Measurements from ENCODE around the gene ZNF569.
A peak's percentile ranks its signal among the peaks of the same experiment; 100 is the strongest.

The ZNF569 gene

GRCh38 chr19:37466798-37467607 is at the start of gene ZNF569:
ZNF569 (minus strand) TSS chr19:37467444; CDS start chr19:37444921, 22,523 bp downstream.
- Mint-ChIP-seq H3K36me3 (peaks cover 29% of the 10 kb centered on the region), H3K4me3 (peak within 1 kb of the TSS; percentile 95)

DNA sequence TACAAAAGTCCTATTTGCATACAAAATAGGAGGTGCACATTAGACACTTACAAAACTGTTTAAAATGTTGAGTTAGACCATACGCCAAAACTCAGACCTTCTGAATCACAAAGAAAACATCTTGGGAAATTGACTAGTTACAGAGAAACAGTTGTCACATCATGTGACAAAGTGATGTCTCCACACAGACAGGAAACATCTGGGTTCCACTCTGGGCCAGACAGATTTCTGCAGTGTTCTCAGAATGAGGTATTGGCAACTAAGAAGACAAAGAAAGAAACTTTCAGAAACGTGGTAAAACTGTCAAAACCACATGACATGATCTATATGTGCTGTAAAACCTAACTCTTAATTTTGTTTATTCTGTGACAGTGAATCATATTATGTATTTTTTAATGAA is 46.2 kb upstream of the ZNF569 start:
- peaks cover 49% of the 10 kb centered on the region for H3K36me3 Mint-ChIP-seq

More at GRCh38 chr19:37466798-37467607, at the start of gene ZNF569:
- peaks cover 15% of the 10 kb centered on the region for H3K9me3 Mint-ChIP-seq
- peaks cover 38% of the 10 kb centered on the region for H3K4me1 Mint-ChIP-seq
- no peaks in the 10 kb centered on the region for H3K27me3 Mint-ChIP-seq
- H3K27ac Mint-ChIP-seq: peak within 1 kb of the TSS; percentile 93

DNA sequence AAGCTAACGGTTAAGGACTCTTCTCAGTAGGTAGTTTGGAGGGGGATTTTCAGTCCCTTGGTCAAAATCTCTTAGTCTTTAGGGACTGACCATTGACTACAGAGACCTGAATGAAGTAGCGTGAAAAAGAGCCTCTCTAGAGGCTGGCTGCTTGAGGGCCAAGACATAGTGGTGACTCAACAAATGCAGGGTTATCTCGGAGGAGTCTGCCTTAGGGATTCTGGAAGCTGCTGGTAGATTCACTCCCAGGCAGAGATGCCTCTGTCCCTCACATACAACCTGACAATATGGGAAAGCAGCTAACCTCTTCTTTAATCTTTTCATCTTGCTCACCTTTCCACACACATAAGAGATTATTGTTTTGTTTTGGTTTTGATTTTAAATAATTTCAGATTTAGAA is 44.6 kb upstream of the ZNF569 start:
- no peaks in the 10 kb centered on the region for H3K27me3 Mint-ChIP-seq
- H3K4me1 Mint-ChIP-seq: no peaks in the 10 kb centered on the region
- peaks cover 43% of the 10 kb centered on the region for H3K36me3 Mint-ChIP-seq
- no peak overlapping the region for H3K4me3 Mint-ChIP-seq
- H3K9me3 Mint-ChIP-seq: peaks cover 25% of the 10 kb centered on the region
- H3K27ac Mint-ChIP-seq: no peak overlapping the region

More for the DNA sequence above, 46.2 kb upstream of the ZNF569 start:
- Mint-ChIP-seq H3K27ac (no peak overlapping the region), H3K27me3 (no peaks in the 10 kb centered on the region), H3K4me3 (no peak overlapping the region), H3K9me3 (peaks cover 25% of the 10 kb centered on the region), H3K4me1 (no peaks in the 10 kb centered on the region)

DNA sequence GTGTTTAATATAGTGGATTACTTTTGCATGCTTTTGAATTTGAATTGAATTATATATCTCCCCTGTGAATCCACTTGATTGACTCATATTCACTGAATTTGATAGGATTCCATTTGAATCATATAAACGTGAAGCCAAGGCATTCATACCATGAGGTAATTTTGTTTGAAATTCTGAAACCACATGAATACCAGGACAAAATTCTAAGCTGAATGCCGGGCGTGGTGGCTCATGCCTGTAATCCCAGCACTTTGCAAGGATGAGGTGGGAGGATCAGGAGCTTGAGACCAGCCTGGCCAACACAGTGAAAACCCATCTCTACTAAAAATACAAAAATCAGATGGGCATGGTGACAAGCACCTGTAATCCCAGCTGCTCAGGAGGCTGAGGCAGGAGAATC is 43.9 kb upstream of the ZNF569 start:
- Mint-ChIP-seq H3K36me3 (peaks cover 40% of the 10 kb centered on the region), H3K4me3 (no peak overlapping the region), H3K27me3 (no peaks in the 10 kb centered on the region), H3K9me3 (peaks cover 25% of the 10 kb centered on the region), H3K4me1 (no peaks in the 10 kb centered on the region), H3K27ac (no peak overlapping the region)

- H3K27me3 Mint-ChIP-seq: no peaks in the 10 kb centered on the region
- H3K4me1 Mint-ChIP-seq: no peaks in the 10 kb centered on the region
- H3K9me3 Mint-ChIP-seq: peaks cover 20% of the 10 kb centered on the region
- H3K4me3 Mint-ChIP-seq: no peak overlapping the region
- H3K27ac Mint-ChIP-seq: no peak overlapping the region
- H3K36me3 Mint-ChIP-seq: peaks cover 27% of the 10 kb centered on the region
Observed at GRCh38 chr19:37507167-37507464, 39.9 kb upstream of the ZNF569 start.

- H3K27me3 Mint-ChIP-seq: no peaks in the 10 kb centered on the region
- H3K9me3 Mint-ChIP-seq: peaks cover 20% of the 10 kb centered on the region
- H3K4me3 Mint-ChIP-seq: no peak within 1 kb of the TSS
- no peak within 1 kb of the TSS for H3K27ac Mint-ChIP-seq
- H3K4me1 Mint-ChIP-seq: no peaks in the 10 kb centered on the region
- peaks cover 22% of the 10 kb centered on the region for H3K36me3 Mint-ChIP-seq
Observed at GRCh38 chr19:37506387-37507166, 39.3 kb upstream of the ZNF569 start, which contains the start of gene ZNF793. ZNF793 (plus strand) TSS chr19:37506939; CDS start chr19:37523440, 16,501 bp downstream.

- peaks cover 20% of the 10 kb centered on the region for H3K9me3 Mint-ChIP-seq
- no peaks in the 10 kb centered on the region for H3K4me1 Mint-ChIP-seq
- no peak overlapping the region for H3K4me3 Mint-ChIP-seq
- H3K36me3 Mint-ChIP-seq: peaks cover 21% of the 10 kb centered on the region
- H3K27me3 Mint-ChIP-seq: no peaks in the 10 kb centered on the region
- H3K27ac Mint-ChIP-seq: no peak overlapping the region
Observed at GRCh38 chr19:37505958-37506386, 38.7 kb upstream of the ZNF569 start.

DNA sequence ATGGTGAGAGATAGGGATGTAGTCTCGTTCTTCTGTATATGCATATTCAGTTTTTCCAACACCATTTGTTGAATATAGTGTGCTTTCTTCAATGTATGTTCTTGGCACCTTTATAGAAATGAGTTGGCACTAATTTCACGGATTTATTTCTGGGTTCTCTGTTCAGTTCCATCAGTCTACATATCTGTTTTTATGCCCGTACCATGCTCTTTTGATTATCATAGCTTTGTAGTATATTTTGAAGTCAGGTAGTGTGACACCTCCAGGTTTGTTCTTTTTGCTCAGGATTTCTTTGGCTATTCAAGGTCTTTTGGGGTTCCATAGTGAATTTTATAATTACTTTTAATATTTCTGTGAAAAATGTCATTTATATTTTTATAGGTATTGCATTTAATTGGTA is 25.0 kb upstream of the ZNF569 start:
- Mint-ChIP-seq H3K4me3 (no peak overlapping the region), H3K36me3 (peaks cover 20% of the 10 kb centered on the region), H3K27ac (no peak overlapping the region), H3K27me3 (no peaks in the 10 kb centered on the region), H3K9me3 (peaks cover 10% of the 10 kb centered on the region), H3K4me1 (no peaks in the 10 kb centered on the region)

DNA sequence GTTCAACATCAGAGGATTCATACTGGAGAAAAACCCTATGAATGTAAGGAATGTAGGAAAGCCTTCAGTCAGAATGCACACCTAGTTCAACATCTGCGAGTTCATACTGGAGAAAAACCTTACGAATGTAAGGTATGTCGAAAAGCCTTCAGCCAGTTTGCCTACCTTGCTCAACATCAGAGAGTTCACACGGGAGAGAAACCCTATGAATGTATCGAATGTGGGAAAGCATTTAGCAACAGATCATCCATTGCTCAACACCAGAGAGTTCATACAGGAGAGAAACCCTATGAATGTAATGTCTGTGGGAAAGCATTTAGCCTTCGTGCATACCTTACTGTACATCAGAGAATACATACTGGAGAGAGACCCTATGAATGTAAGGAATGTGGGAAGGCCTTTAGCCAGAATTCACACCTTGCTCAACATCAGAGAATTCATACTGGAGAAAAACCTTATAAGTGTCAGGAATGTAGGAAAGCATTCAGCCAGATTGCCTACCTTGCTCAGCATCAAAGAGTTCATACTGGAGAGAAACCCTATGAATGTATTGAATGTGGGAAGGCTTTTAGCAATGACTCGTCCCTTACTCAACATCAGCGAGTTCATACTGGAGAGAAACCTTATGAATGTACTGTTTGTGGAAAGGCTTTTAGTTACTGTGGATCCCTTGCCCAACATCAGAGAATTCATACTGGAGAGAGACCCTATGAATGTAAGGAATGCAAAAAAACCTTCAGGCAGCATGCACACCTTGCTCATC is 17.3 kb upstream of the ZNF569 start:
- Mint-ChIP-seq H3K36me3 (peaks cover 52% of the 10 kb centered on the region), H3K9me3 (peaks cover 18% of the 10 kb centered on the region), H3K4me1 (no peaks in the 10 kb centered on the region), H3K27ac (no peak overlapping the region), H3K4me3 (no peak overlapping the region), H3K27me3 (no peaks in the 10 kb centered on the region)

DNA sequence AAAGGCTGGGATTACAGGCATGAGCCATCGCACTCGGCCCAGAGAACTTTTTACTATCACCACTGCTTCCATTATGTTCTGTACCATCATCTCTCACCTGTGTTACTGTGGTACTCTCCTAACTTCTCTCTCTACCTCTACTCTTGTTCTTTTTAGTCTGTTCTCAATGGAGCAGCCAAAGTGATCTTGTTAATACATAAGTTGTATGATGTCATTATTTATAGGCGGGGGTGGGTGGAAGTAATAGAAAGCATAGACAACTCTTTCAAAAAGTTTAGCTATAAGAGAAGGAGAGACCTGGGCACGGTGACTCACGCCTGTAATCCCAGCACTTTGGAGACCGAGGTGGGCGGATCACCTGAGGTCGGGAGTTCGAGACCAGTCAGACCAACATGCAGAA is 4.9 kb upstream of the ZNF569 start:
- no peaks in the 10 kb centered on the region for H3K27me3 Mint-ChIP-seq
- peaks cover 10% of the 10 kb centered on the region for H3K9me3 Mint-ChIP-seq
- H3K36me3 Mint-ChIP-seq: peaks cover 31% of the 10 kb centered on the region
- H3K4me3 Mint-ChIP-seq: no peak overlapping the region
- H3K4me1 Mint-ChIP-seq: peaks cover 27% of the 10 kb centered on the region
- H3K27ac Mint-ChIP-seq: no peak overlapping the region

- Mint-ChIP-seq H3K36me3 (peaks cover 20% of the 10 kb centered on the region), H3K4me1 (peaks cover 38% of the 10 kb centered on the region), H3K4me3 (peak overlapping the region; percentile 98), H3K27ac (peak overlapping the region; percentile 97), H3K27me3 (no peaks in the 10 kb centered on the region), H3K9me3 (peaks cover 6% of the 10 kb centered on the region)
Observed at GRCh38 chr19:37470216-37470615, 3.0 kb upstream of the ZNF569 start.

DNA sequence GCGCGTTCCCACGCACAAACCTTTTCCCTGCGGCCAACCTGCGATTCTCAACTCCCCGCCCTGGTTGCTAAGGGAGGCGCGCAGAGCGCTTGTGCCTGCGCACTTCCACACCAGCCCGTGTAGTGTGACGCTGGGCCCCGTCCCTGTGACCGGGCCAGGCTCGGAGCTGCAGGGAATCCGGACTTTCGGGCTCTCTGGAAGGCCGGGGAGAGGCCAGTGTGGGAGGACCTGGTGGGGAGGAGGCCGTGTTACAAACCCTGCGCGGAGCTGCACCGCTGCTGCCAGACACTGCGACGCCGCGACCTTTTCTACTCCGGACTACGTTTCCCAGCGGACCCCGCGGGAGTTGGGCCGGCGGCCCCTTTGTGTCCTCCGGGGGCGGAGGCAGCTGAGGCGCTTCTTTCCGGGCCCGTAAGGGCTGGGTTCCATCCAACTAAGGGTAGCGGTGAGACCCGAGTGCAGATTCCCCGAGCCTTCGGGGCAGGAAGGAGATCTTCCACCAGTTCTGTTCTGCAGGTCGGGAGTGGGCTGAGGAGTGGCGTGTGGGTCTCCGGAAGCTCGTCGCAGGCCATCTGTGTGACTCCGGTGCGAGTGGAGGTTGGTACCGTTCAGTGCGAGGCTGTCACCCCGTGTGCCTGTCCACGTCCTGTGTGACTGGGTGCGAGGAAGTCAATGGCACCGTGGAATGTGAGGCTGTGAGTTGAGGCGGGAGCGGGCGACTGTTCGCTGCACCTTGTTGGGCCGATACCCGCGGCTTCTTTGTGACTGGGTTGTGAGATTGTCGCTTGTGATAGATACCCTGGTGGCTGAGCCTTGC is 1.9 kb upstream of the ZNF569 start, which contains the start of gene ZNF570:
Gene ZNF570, plus strand, starts transcription at position 396 of the 817 bp plus-strand sequence. CDS start 999 bp downstream, outside the sequence.
- Mint-ChIP-seq H3K27ac (peak within 1 kb of the TSS; percentile 97), H3K9me3 (peaks cover 15% of the 10 kb centered on the region), H3K4me1 (peaks cover 38% of the 10 kb centered on the region), H3K27me3 (no peaks in the 10 kb centered on the region), H3K36me3 (peaks cover 29% of the 10 kb centered on the region), H3K4me3 (peak within 1 kb of the TSS; percentile 98)

GRCh38 chr19:37467608-37468090 is 405 bp upstream of the ZNF569 start:
- H3K27me3 Mint-ChIP-seq: no peaks in the 10 kb centered on the region
- H3K4me1 Mint-ChIP-seq: peaks cover 38% of the 10 kb centered on the region
- H3K4me3 Mint-ChIP-seq: peak overlapping the region; percentile 95
- H3K27ac Mint-ChIP-seq: peak overlapping the region; percentile 93
- H3K36me3 Mint-ChIP-seq: peaks cover 29% of the 10 kb centered on the region
- H3K9me3 Mint-ChIP-seq: peaks cover 15% of the 10 kb centered on the region

DNA sequence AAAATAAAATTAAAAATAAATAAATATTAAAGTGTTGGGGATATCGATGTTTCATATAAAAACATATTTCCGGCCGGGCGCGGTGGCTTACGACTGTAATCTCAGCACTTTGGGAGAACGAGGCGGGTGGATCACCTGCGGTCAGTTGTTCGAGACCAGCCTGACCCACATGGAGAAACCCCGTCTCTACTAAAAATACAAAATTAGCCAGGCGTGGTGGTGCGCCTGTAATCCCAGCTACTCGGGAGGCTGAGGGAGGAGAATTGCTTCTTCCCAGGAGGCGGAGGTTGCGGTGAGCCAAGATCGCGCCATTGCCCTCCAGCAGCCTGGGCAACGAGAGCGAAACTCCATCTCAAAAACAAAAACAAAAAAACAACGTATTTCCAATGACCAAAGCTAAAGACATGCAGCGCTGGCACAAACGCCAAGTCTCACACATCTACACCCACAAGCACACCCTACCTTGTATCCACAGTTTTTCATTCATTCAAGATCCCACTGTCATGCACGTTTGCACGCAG is 907 bp downstream of the ZNF569 start:
- peaks cover 15% of the 10 kb centered on the region for H3K9me3 Mint-ChIP-seq
- H3K4me3 Mint-ChIP-seq: peak overlapping the region; percentile 95
- no peaks in the 10 kb centered on the region for H3K27me3 Mint-ChIP-seq
- H3K36me3 Mint-ChIP-seq: peaks cover 29% of the 10 kb centered on the region
- peaks cover 38% of the 10 kb centered on the region for H3K4me1 Mint-ChIP-seq
- peak overlapping the region; percentile 93 for H3K27ac Mint-ChIP-seq
